Hindlimb muscle (tissue), 1 donor: ENCODE results near the gene ZNF366. TPM values are rescaled to one million over a fixed set of nuclear protein-coding genes. Genes with fewer than 3 reads are reported as not detected.
A peak's percentile ranks its signal among the peaks of the same experiment; 100 is the strongest.

Experiments used
- DNase-seq: peaks from one replicate; pipeline ENCODE4 v3.0.0-alpha.2; 2013
- polyA plus RNA-seq: library from polyadenylated mRNA; unstranded; fragments of 120-200 nt; gene quantifications from one replicate; pipeline ENCODE4 v1.2.1, GENCODE V29; 2013; ENCODE audit not compliant: insufficient read length

The ZNF366 gene
- 4.0 TPM for polyA plus RNA-seq

DNA sequence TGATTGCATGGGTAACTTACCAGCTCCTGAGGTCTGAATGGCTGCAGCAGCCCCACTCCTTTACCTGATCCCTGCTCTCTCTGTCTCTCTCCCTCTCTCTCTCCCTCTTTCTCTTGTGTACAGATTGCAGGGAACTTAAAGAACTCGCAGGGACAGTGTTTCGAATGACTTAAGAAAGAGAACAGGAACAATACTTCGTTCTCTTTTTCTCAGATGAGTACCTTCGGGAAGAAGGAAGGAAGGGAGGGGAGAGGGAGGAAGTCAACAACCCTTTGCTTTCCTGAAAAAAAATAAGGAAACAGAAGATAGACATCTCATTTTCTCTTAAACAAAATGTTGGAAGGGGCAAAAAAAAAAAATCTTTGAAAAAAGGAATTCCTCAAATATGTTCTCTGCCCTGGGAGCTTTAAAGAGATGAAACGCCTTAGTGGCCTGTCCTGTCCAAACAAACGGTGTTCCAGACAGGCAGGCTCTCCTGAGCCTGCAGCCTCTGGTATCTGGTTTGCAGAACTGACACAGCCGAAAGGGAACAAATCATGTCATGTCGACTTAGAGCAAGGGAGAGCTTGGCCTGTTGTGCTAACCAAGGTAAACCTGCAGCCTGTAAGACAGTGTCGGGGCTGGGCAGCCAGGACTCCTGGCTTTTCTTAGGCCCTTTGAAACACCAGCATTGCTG, at the start of gene ZNF366:
ZNF366 (minus strand) TSS at position 180 of the 676 bp plus-strand sequence. CDS start 45,914 bp downstream, outside the sequence.
- DNase-seq: no peak

- peak; percentile 73 for DNase-seq
These were observed 49.3 kb upstream of the ZNF366 start for GRCh38 chr5:72556351-72557166.

DNA sequence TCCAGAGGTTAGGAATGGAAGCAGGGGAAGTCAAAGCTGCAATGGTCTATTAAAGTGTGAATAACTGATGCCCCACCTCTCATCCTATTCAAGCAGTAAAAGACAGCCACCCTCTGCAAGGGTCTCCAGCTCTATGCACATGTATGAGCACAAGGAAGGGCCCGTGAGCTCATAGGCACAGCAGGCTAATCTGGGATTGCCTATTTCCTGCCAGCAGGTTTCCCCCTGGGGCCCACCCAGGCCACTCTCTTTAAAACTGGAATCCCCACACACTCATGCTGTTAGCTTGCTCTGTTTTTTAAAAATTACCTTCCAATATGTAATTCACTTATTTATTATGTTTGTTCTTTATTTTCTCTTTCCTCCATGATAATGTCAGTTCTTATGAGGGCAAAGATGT, 48.7 kb upstream of the ZNF366 start:
- peak; percentile 13 for DNase-seq

DNA sequence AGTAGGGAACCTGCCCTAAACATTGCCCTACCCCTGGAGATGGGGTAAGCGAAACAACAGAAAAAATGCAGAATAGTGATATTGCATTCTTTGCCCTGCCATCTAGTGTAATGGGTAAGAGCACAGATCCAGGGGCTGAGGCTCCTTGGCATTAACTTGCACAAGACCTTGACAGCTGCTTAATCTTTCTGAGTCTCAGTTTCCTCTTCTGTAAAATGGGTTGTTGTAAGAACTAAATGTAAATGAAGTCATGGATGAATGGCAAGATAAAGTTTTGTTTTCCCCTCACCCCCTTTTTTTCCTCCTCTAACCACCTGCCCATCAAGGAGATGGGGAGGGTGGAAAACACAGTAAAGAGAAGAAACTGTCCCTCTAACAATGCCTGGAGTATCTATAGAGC, 47.7 kb upstream of the ZNF366 start:
- no peak for DNase-seq

- DNase-seq: no peak
These were observed 44.9 kb upstream of the ZNF366 start for GRCh38 chr5:72552041-72552557.

DNA sequence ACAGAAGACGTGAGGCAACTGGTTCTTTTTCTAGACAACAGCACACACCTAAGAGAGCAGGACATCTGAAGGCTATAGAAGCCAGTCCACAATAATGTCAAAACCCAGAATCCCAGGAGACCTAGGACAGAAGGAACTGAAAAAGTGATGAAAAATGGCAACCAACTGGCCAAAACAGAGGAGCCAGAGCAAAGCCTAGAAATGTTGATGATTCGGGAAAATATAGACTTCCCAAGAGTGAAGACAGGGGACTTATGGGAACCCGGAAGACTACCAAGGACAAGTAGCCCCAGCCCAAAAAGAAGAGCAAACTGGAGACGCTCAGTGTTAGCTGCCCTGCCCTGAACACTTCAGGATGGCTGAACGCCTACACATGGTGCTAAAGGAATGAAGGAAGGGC, 43.4 kb upstream of the ZNF366 start:
- DNase-seq: no peak

- no peak for DNase-seq
These were observed 36.6 kb upstream of the ZNF366 start for GRCh38 chr5:72543811-72544210.

DNA sequence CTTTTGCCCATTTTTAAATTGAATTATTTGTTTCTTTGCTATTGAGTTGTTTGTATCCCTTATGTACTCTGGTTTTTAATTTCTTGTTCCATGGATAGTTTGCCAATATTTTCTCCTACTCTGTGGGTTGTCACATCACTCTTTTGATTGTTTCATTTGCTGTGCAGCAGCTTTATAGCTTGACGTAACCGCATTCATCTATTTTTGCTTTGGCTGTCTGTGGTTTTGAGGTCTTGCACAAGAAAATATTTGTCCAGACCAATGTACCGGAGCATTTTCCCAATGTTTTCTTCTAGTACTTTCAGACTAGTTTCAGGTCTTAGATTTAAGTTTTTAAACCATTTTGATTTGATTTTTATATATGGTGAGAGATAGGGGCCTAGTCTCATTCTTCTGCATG, 36.2 kb upstream of the ZNF366 start:
- DNase-seq: no peak

- DNase-seq: no peak
These were observed 35.5 kb upstream of the ZNF366 start for GRCh38 chr5:72542695-72543094.

- DNase-seq: peak; percentile 23
These were observed 34.5 kb upstream of the ZNF366 start for GRCh38 chr5:72541501-72542225.

- no peak for DNase-seq
These were observed 33.7 kb upstream of the ZNF366 start for GRCh38 chr5:72540759-72541438.

- no peak for DNase-seq
These were observed 32.5 kb upstream of the ZNF366 start for GRCh38 chr5:72539726-72540125.

- no peak for DNase-seq
These were observed 31.8 kb upstream of the ZNF366 start for GRCh38 chr5:72539038-72539437.

GRCh38 chr5:72537166-72537565, 30.0 kb upstream of the ZNF366 start:
- DNase-seq: no peak

GRCh38 chr5:72531496-72532190, 24.4 kb upstream of the ZNF366 start:
- no peak for DNase-seq

GRCh38 chr5:72530196-72530595, 23.0 kb upstream of the ZNF366 start:
- DNase-seq: no peak

GRCh38 chr5:72529383-72529782, 22.2 kb upstream of the ZNF366 start:
- DNase-seq: no peak

GRCh38 chr5:72525816-72526215, 18.6 kb upstream of the ZNF366 start:
- DNase-seq: no peak

DNA sequence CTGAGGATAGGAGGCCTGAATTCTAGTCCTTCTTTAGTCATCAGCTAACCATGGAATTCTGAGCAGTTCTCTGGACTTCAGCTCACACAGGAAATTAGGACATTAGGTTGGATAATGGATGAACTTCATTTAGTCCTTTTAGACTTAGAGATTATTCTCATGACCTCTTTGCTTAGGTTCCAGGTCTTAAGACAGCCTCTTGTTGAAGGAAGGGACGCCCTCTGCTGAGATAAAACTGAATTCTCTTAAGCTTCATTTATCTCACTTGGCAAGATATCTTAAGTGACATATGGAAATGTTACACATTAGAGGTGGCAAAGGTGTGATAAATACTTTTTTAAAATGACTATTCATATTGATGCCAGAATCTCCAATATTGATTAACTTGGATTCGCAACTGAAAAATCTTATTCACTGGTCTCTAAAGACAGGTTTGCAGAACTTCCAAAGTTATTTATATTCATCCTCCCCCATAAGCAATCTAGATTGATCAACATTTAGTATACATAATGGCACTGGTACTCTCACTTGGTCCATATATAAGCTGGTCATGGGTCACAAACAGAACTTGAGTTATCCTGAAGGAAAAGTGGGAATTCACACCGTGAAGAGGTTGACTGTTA, 16.9 kb upstream of the ZNF366 start:
- no peak for DNase-seq

- no peak for DNase-seq
These were observed 15.4 kb upstream of the ZNF366 start for GRCh38 chr5:72522607-72523006.

- DNase-seq: no peak
These were observed 11.9 kb upstream of the ZNF366 start for GRCh38 chr5:72519111-72519510.
